NCI-H128 (cell line): ENCODE results near the gene VCL.

Experiments used
- DNase-seq: peaks from one replicate; lab custom pipeline; 2025; ENCODE audit not compliant: unreplicated experiment; lab: John Stamatoyannopoulos, UW

VCL gene

DNA sequence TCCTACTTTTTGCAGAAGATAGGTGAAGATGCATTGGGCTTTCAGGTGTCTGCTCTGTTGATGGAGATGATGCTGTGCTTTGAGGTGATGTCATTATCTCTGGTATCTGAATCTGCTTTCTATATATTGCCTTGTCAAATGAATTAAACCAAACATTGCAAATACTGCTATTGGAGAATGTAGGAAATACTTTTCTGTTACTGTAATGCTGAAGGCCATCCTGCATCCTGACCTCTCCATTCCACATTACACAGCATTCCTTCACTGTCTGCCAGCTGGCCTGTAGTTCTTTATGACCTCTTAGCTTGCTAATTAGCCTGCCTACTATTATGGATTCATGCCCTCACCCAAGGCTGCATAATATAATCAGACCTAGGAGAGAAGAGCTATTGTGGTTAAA, 73.2 kb downstream of the VCL start:
- DNase-seq = no peak

DNA sequence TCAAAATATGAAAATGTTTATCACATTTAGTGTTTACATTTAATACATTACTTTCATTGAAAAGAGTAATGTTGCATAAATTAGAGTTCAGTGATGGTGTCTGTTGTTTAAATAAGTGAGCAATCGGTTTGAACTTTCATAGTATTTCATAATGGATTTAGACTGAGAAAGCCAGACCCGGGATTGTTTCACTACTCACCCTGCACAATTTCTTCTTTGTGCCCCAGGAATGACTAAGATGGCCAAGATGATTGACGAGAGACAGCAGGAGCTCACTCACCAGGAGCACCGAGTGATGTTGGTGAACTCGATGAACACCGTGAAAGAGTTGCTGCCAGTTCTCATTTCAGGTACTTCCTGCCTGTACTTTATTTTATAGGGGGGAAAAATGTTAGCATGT, 74.6 kb downstream of the VCL start:
- DNase-seq = no peak

DNA sequence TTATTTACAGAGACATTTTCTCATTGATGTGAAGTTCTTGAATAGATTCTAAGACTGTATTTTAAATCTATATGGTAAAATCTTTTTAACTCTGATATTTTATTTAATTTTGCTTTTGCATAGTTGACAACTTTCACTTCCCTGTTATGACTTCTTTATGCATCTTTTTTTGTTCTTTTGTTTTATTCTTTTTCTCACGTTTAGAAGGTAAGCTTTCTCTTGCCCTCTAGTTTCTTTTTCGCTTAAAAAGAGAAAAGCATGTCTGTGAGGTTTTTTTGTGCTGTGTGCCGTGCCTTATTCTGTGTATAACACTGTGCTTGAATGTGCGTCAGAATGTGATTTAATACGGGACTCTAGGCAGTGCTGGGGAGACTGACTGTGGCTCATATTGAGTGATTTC, 78.0 kb downstream of the VCL start:
- DNase-seq = no peak

DNA sequence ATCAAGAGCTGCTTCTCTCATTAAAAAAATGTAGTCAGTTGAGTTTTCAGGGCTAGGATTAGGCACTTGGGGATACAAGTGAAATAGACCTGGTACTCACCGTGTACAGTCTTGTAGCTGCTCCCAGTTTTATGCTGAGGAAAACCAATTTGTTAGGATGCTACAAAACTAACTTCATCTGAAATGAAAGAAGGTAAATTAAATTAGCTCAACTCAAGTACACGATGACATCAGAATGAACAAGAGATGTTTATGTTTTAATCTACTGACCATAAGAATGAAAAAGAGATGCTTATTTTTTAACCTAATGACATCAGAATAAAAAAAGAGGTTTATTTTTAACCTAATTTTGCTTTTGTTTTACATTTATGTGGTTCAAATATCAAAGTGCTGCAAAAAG, 79.0 kb downstream of the VCL start:
- DNase-seq = no peak

DNA sequence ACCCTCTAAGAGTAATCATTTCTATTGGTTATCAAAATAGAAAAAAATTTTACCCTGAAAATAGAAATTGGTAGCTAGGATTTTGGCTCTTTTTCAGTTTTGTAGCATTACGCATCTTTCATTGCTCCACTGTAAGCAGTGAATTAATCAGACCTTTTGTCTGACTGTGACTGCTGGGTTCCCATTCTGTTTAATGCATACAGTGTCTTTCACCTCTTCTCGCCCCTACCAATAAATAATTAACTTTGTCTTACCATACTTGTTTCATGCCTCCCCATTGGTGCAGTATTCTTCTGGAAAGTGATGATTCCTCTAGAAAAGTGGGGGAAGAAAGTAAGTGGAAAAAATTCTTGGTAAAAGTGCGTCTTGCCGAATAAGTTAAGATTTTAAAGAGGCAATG, 79.5 kb downstream of the VCL start:
- DNase-seq = no peak

DNA sequence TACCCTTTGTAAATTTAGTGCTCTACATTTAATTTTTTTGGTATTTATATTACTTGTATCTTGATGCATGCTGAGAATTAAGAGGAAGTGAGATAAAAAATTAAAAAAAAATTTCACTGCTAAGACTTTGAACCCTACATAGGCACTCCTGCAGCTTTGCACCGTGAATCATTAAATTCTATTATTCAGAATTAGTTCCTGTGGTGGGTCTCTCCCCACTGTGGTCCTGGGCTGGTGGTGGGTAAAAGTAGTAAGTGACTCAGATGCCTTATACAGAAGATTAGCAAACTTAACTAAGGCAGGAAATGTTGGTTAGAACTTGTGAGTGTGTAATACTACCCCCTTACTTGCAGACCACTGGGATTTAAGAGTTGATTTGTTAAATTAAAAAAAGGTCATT, 80.1 kb downstream of the VCL start:
- DNase-seq = no peak

DNA sequence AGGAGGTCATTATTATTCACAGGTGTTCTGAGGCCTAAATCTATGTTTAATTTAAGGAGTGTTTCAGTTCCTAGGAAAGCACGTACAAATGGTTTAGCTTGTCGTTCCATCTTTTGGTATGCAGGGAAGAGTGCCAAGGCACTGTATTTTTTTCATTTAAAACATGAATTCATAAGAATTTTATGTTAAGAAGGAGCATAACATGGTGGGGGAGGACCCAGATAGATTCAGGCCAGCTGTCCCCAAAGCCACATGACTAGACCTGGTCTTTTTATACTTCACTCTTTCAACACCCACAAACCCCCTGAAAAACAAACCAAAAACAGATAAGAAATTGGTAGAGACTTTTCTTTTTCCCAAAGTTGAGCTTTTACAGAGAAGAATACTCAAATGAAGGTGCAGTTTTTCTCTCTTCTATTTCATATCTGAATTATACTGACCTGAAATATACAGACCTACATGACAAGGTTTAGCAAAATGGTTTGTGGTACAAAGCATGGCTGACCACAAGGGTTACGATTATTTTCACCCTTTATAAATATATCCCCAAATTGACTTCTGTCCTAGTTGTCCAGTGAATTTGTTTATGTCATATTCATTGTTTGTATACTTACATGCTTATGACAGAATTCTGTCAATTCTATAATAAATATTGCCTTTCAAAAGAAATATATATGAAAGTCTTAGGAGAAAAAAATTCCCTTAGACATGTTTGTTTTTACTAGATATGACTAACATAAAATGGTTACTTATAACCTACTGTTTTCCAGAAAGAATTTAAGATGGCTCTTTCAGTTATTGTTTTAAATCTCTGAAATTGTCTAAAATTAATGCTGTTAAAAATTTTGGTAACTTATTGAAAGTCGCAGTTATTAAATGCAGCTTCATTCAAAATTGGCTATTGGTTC, 81.4 kb downstream of the VCL start:
- no peak for DNase-seq

DNA sequence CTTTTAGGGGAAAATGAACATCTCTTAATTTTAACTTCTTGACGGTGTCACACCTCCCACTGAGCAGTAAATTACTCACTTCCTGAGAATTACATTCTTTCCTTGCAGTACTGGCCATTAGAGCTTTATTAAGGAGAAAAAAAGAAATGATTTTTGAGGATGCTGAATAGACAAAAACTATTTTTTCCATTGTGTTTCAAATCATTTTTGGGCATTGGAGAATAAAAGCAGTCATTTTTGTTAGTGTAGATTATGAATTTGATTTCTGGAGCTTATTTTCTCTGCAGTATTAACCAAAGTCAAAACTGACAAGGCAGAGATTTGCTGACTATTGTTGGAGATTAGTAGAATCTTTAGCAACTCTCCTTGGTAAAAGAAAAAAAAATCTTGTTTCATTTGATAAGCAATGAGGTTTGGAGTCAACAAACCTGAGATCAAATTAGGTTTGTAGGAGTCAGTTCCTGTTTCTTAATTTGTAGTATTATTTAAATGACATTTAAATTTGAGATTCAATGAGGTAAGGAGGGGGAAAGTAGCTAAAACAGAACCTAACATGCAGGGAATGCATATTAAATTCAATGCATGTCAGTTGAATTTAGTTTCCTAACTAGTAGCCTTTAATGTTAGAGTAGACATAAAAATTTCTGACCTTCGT, 82.1 kb downstream of the VCL start:
- no peak for DNase-seq

DNA sequence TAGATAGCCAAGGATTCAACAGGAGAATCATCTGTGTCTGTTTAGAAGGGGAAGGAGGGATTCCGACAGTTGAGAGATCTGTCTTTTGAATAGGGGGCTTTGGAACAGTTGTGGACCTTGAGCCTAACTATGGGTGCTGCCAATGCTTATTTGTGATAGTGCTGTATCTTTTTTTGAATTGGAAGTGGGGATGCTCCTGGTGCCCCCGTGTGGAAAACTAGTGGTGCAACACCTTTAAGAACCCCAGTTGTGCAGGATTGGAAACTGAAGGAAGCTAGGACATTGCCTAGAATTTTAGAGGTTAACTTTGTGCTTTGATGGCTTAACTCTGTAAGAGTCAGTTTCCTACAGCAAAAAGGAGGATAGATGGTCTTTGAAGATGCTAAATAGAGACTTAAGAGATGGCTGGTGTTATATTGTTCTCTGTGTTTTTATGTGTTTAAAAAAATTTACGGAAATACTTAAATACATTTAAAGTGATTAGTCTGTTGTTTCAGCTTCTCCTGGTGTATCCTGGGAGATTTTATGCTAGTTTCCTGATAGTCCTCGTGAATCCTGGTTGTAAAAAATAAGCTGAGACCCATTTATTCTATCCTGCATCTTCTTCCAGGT, 83.4 kb downstream of the VCL start:
- no peak for DNase-seq

DNA sequence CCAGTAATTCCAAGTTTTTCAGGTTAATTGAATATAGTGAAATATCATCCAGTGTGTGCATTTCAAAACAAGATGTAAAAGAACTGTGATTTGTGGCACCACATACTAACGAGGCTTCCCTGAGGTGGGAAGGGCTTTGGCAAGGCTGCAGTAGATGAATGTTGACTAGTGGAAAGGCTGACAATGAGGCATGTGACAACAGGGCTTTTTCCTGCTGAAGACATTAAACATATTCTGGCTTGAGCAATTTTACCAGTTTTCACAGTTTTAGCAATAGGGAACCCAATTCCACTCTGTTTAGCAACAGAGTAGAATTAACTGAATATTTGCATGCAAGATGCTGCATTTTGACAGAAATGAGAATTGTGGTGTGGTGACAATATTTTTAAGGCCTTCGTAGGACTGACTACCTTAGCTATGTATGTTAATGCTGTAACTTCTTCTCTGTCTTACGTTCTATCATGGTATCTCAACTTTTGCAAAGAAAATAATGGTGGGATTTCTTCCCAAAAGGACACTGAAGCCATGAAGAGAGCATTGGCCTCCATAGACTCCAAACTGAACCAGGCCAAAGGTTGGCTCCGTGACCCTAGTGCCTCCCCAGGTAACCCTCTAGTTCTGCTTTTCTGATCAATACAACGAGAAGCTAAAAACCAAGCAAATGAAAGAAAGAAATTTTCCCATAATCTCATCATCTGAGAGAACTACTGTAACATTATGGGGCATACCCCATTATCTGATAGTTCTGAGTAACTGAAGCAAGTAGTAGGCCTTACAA, 84.2 kb downstream of the VCL start:
- no peak for DNase-seq

DNA sequence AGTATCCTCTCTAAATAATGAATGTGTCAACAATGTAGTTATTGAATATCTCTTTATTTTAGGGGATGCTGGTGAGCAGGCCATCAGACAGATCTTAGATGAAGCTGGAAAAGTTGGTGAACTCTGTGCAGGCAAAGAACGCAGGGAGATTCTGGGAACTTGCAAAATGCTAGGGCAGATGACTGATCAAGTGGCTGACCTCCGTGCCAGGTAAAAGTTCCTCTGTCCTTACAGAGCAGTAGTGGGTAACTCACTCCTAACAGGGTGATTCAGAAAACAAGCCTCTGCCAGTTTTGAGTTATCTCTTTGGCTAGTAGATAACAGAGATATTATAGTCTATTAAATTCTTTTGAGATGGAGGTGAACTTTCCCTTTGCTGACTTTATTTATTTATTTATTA, 85.4 kb downstream of the VCL start:
- DNase-seq = no peak

DNA sequence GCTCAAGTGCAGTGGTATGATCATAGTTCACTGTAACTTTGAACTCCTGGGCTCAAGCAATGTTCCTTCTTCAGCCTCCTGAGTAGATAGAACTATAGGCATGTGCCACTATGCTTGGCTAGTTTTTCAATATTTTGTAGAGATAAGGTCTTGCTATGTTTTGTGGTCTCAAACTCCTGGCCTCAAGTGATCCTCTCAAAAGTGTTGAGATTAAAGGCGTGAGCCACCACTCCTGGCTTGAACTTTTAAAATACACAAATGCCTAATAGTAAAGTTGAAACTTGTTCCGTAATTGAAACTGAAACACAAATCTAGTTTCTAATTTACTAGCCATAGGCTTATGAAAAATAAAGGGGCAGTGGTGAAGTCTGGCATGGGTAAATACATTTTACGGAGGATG, 87.0 kb downstream of the VCL start:
- DNase-seq = no peak

DNA sequence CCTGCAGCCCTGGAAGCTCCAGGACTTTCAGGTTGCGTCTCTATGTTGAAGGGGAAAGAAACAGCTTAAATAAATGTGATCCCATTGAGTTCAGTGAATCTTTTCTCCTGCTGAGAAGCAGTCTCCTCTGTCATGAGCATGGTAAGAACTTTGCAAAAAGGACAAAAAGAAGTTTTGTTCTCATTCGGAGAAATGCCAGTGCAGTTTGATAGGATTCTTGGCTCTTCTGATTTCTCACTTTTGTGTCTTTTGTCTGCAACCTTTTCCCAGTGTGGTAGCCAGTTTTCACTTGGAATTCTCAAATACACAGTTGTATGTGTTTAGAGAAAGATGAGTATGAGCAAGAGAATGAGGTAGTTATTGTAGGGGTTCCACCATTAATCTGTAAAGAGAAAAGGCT, 88.4 kb downstream of the VCL start:
- no peak for DNase-seq

DNA sequence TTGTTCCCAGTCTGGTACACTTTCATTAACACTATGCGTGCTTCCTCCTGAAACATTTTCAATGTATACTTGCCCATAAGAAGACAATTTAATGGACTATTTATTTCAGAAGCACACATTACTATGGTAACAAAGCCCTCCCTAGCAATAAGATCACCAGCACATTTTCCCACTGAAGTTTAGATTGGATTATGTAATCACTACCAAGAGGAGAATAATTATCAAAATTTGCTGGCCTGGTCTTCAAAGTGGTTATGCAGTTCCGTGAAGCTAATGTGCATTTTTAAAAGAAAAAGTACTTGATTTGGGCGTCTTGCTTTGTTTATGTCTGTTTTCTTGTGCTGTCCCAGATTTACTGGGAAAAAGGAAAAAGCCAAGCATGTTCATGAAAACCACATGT, 90.8 kb downstream of the VCL start:
- no peak for DNase-seq

DNA sequence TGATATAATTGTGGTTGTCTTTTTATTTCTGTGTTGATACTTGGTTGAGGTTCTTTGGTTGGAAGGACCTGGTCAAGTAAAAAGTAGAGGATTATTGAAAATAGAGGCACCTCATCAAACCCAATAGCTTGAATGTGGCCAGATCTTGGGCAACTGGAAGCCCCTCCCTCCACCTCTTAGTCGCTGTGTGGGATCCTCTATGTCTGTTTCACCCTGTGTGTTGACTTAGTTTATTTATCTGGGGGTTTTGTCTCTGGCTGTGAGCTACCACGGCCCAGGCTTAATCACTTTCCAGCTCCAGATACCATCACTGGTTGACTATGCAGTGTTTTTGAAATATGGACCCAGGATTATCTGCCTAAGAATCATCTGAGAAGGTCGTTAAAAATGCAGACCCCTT, 94.5 kb downstream of the VCL start:
- DNase-seq = no peak

DNA sequence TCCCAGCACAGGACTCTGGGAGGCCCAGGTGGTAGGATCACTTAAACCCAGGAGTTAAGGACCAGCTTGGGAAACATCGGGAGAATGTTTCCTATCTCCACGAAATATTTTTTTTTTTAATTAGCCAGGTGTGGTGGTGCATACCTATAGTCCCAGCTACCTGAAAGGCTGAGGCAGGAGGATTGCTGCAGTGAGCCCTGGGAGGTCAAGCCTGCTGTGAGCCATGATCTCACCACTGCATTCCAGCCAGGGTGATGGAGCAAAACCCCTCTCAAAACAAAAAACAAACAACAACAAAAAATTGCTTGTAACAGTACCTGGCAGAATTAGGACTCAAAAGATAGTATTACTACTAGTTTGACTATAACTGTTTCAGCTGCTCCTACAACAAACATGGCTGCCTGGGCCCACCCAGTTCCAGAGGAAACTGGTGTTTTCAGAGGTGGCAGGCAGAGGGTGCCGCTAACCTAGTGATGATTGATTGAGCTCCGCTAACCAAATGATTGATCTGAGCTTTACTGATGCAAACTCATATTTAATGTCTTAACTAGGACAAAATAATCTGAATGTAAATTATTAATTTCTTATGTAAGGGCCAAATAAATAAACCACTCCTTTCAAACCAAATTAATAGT, 95.7 kb downstream of the VCL start:
- no peak for DNase-seq

DNA sequence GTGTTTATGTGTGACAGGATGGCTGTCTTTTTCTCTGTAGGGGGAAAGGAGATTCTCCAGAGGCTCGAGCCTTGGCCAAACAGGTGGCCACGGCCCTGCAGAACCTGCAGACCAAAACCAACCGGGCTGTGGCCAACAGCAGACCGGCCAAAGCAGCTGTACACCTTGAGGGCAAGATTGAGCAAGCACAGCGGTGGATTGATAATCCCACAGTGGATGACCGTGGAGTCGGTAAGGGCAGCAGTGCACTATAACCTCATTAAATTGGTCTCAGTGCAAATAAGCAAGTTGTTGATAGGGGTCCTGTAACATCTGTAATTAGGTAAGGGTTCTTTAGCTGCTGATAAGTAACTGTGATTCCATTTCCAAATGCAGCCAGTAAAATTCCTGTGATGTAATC, 96.3 kb downstream of the VCL start:
- no peak for DNase-seq

DNA sequence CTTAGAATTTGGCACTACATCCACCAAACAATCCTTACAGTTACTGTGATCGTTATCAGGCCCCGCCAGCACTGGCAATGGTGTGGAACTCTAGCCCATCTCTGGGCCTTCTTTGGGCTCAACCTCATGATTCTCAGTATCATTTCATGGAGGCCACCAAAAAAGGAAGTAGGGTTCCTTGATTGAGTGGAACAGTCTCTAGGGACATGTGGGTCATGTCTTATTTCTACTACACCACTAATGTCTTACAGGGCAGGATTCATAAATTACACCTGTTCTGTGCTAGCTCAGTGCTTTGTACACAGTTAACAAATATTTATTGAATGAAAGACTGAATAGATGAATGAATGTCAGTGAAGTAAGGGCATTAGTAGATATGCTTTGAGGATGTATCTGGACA, 98.9 kb downstream of the VCL start:
- DNase-seq = no peak

DNA sequence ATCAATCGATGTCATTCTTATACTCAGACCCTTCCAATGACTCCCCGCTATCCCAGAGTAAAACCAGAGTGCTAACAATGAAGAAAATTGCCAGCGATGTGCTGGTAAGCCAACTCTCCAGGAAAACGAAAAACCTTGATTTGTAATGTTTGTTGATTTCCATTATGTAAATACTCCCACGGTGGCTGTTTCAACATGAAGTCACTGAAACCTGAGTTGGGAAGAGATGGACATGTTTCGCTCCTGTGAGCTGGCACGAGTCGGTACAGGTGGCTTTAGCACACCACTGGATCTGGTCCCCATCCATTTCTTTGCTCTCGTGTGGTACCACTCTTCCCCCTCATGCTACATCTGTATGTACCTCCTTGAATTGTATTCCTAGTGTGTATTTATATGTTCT, 99.9 kb downstream of the VCL start:
- no peak for DNase-seq

DNA sequence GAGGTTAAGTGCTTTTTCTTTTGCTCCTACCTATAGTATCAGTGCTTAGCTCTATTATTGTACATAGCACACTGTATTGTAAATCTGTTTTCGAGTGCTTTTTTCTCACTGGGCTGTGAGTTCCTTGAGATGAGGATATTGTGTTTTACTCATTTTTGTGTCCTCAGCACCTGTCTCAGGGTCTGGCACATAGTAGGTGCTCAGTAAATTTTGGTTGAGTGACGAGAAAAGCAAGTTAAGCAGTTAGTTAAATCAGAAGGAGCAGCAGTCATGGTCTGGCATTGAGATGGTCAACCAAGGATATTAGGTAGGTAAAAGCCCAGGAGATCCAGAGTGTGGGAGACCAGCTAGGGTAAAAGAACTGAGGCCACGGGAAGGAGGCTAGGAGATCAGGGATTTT, 101.5 kb downstream of the VCL start:
- DNase-seq = no peak

DNA sequence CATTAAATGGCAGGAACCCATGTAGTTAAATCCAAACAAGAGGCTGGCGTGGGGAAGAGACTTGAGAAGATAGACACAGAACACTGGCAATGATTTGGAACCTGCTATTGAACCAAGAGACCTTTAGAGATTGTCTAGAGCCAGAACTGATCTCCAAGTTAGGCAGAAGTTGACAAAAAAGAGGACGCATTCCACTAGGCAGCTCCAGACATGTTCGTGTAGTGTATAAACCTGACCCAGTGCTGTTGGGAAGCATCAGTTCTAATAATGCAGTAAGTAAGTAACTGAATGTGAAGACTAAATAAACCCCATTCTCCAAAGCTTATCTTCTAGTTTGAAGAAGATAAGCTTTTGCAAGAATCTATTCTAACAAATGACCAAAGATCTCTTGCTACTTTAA, 101.9 kb downstream of the VCL start:
- DNase-seq = no peak
